HepG2 (cell line): Measurements from ENCODE around the gene RERE. TPM values are rescaled to one million over a fixed set of nuclear protein-coding genes. Genes with fewer than 3 reads are reported as not detected.

Experiments used
- ATAC-seq: fragments of 200-7000 bp; cut with Tn5 transposase; 3 replicates; pipeline ENCODE4 v1.9.1; 2020; ENCODE audit warnings: mild to moderate bottlenecking, moderate library complexity
- BruUV-seq: library from RNA; stranded (reverse); fragments of 400-500 nt; replicated peaks from 2 replicates; lab custom pipeline; 2021; lab: Mats Ljungman, UMichigan
- CTCF ChIA-PET: fragments of 300-600 bp; formaldehyde crosslinking; extraction: SDS; loops from one replicate; lab custom pipeline; 2021; ENCODE audit warnings: low total read pairs, inconsistent platforms, low intra/inter-chr PET ratio; lab: Yijun Ruan, JAX
- POLR2A ChIA-PET: fragments of 350-600 bp; sonication (Branson Sonifier 250); formaldehyde crosslinking; loops from one replicate; lab custom pipeline; 2020; ENCODE audit warnings: antibody characterized with exemption, inconsistent platforms; lab: Yijun Ruan, JAX
- DNase-seq: peaks from one replicate; pipeline ENCODE4 v3.0.0-alpha.2; 2015; ENCODE audit warnings: low spot score
- FAIRE-seq: peaks from 3 replicates; lab custom pipeline; 2011; peaks lifted over from hg19 to GRCh38; lab: Jason Lieb, UNC
- H2AFZ ChIP-seq: one replicate; pipeline ENCODE4 v1.6.1; 2011; ENCODE audit warnings: low read length, inconsistent platforms
- H3K27ac ChIP-seq: fragments of 300-600 bp; 3 replicates; pipeline ENCODE4 v1.8.0; 2011; ENCODE audit warnings: mixed run types, mild to moderate bottlenecking, mixed read lengths, low read length, inconsistent platforms; ENCODE audit not compliant: insufficient read depth; ENCODE audit errors: extremely low read length
- H3K27me3 ChIP-seq, 2 experiments: fragments of 200-600 bp in 1 of 2; 2 replicates in 1 of 2; 3 replicates in 1 of 2; pipeline versions ENCODE4 v1.6.0 to v1.8.0; 2011; ENCODE audit warnings: low read length in 2 of 2, mild to moderate bottlenecking in 2 of 2, moderate library complexity in 2 of 2, inconsistent platforms in 1 of 2; ENCODE audit not compliant: insufficient read depth in 2 of 2, control insufficient read depth in 1 of 2
- H3K36me3 ChIP-seq, 2 experiments: fragments of 200-600 bp in 1 of 2; replicated peaks in 1 of 2; 2 replicates in 1 of 2; 3 replicates in 1 of 2; pipeline versions ENCODE4 v1.5.1 to v1.8.0; 2011; ENCODE audit warnings: low read length in 2 of 2, inconsistent platforms in 1 of 2; ENCODE audit not compliant: insufficient read depth in 2 of 2, control insufficient read depth in 1 of 2
- H3K4me1 ChIP-seq: 2 replicates; pipeline ENCODE4 v1.5.1; 2012; ENCODE audit warnings: low read length, inconsistent platforms; ENCODE audit not compliant: insufficient read depth
- H3K4me2 ChIP-seq: 2 replicates; pipeline ENCODE4 v1.6.0; 2011; ENCODE audit warnings: low read depth, low read length, inconsistent platforms
- H3K4me3 ChIP-seq, 3 experiments: fragments of 200-600 bp in 1 of 3; sonication (generic), shearing (Covaris generic) in 1 of 3; replicated peaks in 1 of 3; 2 replicates each; pipeline ENCODE4 v1.5.1; 2011 to 2016; ENCODE audit warnings: low read length in 3 of 3, inconsistent platforms in 2 of 3, low read depth in 2 of 3, mild to moderate bottlenecking in 2 of 3, control low read depth in 1 of 3, mixed read lengths in 1 of 3; ENCODE audit not compliant: insufficient read depth in 1 of 3
- H3K79me2 ChIP-seq: one replicate; pipeline ENCODE4 v1.6.1; 2011; ENCODE audit warnings: low read length, inconsistent platforms; ENCODE audit not compliant: insufficient read depth
- H3K9ac ChIP-seq: 2 replicates; pipeline ENCODE4 v1.6.0; 2011; ENCODE audit warnings: mild to moderate bottlenecking, low read depth, low read length, inconsistent platforms; ENCODE audit not compliant: insufficient read depth
- H3K9me3 ChIP-seq: 2 replicates; pipeline ENCODE4 v1.5.1; 2012; ENCODE audit warnings: mild to moderate bottlenecking, low read length
- H4K20me1 ChIP-seq: 2 replicates; pipeline ENCODE4 v1.6.0; 2011; ENCODE audit warnings: inconsistent platforms, mild to moderate bottlenecking, low read length, moderate library complexity; ENCODE audit not compliant: insufficient read depth
- ARNT ChIP-seq: fragments of 450-650 bp; IDR thresholded peaks from 2 replicates; pipeline ENCODE4 v1.6.1; 2017
- ATF6 ChIP-seq: sonication (generic); formaldehyde crosslinking; conservative IDR thresholded peaks from 2 replicates; pipeline ENCODE4 v1.4.0; 2020; ENCODE audit warnings: missing genetic modification reagents
- FOSL1 ChIP-seq: sonication (generic); formaldehyde crosslinking; IDR thresholded peaks from 2 replicates; pipeline ENCODE4 v1.9.0; 2021; ENCODE audit warnings: missing genetic modification reagents, borderline replicate concordance
- GATAD1 ChIP-seq: IDR thresholded peaks from 2 replicates; pipeline ENCODE4 v1.6.1; 2016; ENCODE audit warnings: missing genetic modification reagents, missing compliant biosample characterization
- NCOA1 ChIP-seq: sonication (generic); formaldehyde crosslinking; IDR thresholded peaks from 2 replicates; pipeline ENCODE4 v1.9.0; 2021; ENCODE audit warnings: missing genetic modification reagents
- RFXANK ChIP-seq: IDR thresholded peaks from 2 replicates; pipeline ENCODE4 v1.6.1; 2016
- RFXAP ChIP-seq: sonication (generic); formaldehyde crosslinking; IDR thresholded peaks from 2 replicates; pipeline ENCODE4 v1.4.0; 2020; ENCODE audit warnings: missing genetic modification reagents, borderline replicate concordance
- STAG1 ChIP-seq: sonication (generic); formaldehyde crosslinking; IDR thresholded peaks from 2 replicates; pipeline ENCODE4 v1.4.0; 2020; ENCODE audit warnings: missing genetic modification reagents
- WIZ ChIP-seq: sonication (generic); formaldehyde crosslinking; IDR thresholded peaks from 2 replicates; pipeline ENCODE4 v1.5.1; 2020; ENCODE audit warnings: mild to moderate bottlenecking, missing genetic modification reagents
- XRCC5 ChIP-seq: fragments of 200-400 bp; formaldehyde crosslinking; optimal IDR thresholded peaks from 2 replicates; pipeline ENCODE3; 2017; ENCODE audit warnings: mild to moderate bottlenecking, low read length
- ZBTB37 ChIP-seq: sonication (generic); formaldehyde crosslinking; IDR thresholded peaks from 2 replicates; pipeline ENCODE4 v1.4.0; 2020; ENCODE audit warnings: mild to moderate bottlenecking, missing genetic modification reagents
- ZNF101 ChIP-seq: sonication (generic); formaldehyde crosslinking; IDR thresholded peaks from 2 replicates; pipeline ENCODE4 v1.4.0; 2020; ENCODE audit warnings: mild to moderate bottlenecking, low read depth, missing genetic modification reagents, borderline replicate concordance
- ZNF816 ChIP-seq: sonication (generic); formaldehyde crosslinking; IDR thresholded peaks from 2 replicates; pipeline ENCODE4 v1.8.0; 2022; ENCODE audit warnings: missing genetic modification reagents, mild to moderate bottlenecking, borderline replicate concordance
- ZNF878 ChIP-seq: sonication (generic); formaldehyde crosslinking; IDR thresholded peaks from 2 replicates; pipeline ENCODE4 v1.8.1; 2023; ENCODE audit warnings: mild to moderate bottlenecking, missing genetic modification reagents, moderate library complexity
- ZSCAN30 ChIP-seq: sonication (generic); formaldehyde crosslinking; IDR thresholded peaks from 2 replicates; pipeline ENCODE4 v1.5.0; 2020; ENCODE audit warnings: mild to moderate bottlenecking, missing genetic modification reagents
- WGBS: methylation state at CpG from one replicate; pipeline ENCODE4 v1.1.6; 2017; ENCODE audit warnings: low lambda C conversion rate; 5-methylcytosine and 5-hydroxymethylcytosine counted together
- in situ Hi-C: cut with HindIII; loops from 2 replicates; pipeline ENCODE4 v1.10.0; 2017; ENCODE audit warnings: low pct_unique_long_range_greater_than_20kb; ENCODE audit not compliant: extremely low pct_ligation_motif_present
- intact Hi-C: fragments of 100-400 bp; cut with micrococcal nuclease; formaldehyde crosslinking; loops from one replicate; pipeline ENCODE4 v1.10.0; 2022; ENCODE audit not compliant: unreplicated experiment
- polyA plus RNA-seq, 8 experiments: library from polyadenylated mRNA; depleted of rRNA in 3 of 8; stranded (reverse) in 7 of 8; unstranded in 1 of 8; fragments of >200 nt; fragmentation: Illumina TruSeq in 4 of 8; extraction: Trizol in 4 of 8; gene quantifications; 2 replicates each; pipeline versions ENCODE4 v1.2.1 to v1.2.3, GENCODE V29; 2011 to 2016; ENCODE audit warnings: low read depth in 4 of 8, missing spikeins in 1 of 8, mixed read lengths in 1 of 8; ENCODE audit not compliant: insufficient read depth in 1 of 8
- total RNA-seq, 5 experiments: library from RNA; depleted of rRNA; stranded (reverse); fragments of >200 nt; fragmentation: Illumina TruSeq; extraction: Trizol; gene quantifications; 2 replicates each; pipeline ENCODE4 v1.2.3, GENCODE V29; 2016; ENCODE audit warnings: low read depth in 1 of 5
- TF ChIP-seq, protein P1 (sequence below): sonication (generic); formaldehyde crosslinking; IDR thresholded peaks from 2 replicates; pipeline ENCODE4 v1.4.0; 2020; ENCODE audit warnings: low read depth, mild to moderate bottlenecking, missing genetic modification reagents
- TF ChIP-seq, protein P2 (sequence below): sonication (generic); formaldehyde crosslinking; IDR thresholded peaks from 2 replicates; pipeline ENCODE4 v1.5.0; 2020; ENCODE audit warnings: mild to moderate bottlenecking, missing genetic modification reagents

RERE gene
- total and polyA plus RNA-seq, 2 of the 13 experiments (the other 11 are each of a cell fraction or from before 2014, with no cell fraction given), result 18.3 to 21.9 TPM

DNA sequence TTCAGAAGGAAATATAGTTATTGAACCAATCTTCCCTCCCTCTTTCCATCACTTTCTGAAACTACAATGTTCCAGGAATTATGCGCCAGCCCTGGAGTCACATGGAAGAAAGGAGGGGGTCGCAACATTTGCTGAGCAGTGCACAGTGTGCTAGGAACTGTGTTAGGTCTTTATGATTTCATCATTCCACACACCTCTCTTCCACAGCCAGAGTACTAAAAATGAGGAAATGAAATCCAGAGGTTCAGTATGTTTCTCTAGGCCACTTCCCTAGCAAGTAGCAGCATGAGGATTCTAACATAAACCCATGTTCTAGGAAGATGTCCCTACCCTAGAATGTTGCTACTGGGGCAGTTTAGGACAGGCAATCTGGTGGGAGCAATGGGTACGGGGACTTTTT, 341.4 kb downstream of the RERE start:
- intact Hi-C loops (no loop called here), in situ Hi-C loops (no loop called here)
- no peak overlapping the region for H2AFZ ChIP-seq
- no peak overlapping the region for H3K27ac ChIP-seq
- DNase-seq (no peak), ATAC-seq (no peak), FAIRE-seq (no peak)
- no peaks in the 10 kb centered on the region for H3K9me3 ChIP-seq
- no peak overlapping the region for H3K4me3 ChIP-seq
- no peaks in the 10 kb centered on the region for H3K27me3 ChIP-seq
- peaks cover 56% of the 10 kb centered on the region for H3K4me1 ChIP-seq
- BruUV-seq, result no TSS peak
- no peak overlapping the region for H3K9ac ChIP-seq
- ChIA-PET CTCF (no interaction called here), POLR2A (no interaction called here)
- H3K79me2 ChIP-seq, result peaks cover 24% of the 10 kb centered on the region
- no peak overlapping the region for H3K4me2 ChIP-seq
- WGBS, result 98% methylated on average over 3 of the region's 3 CpGs
- peaks cover 1 to 11% of the 10 kb centered on the region in 2 experiments; a peak in 3 of 5 replicates for H3K36me3 ChIP-seq
- H4K20me1 ChIP-seq, result peaks cover 51% of the 10 kb centered on the region
- no peak for TF ChIP-seq ZBTB37 (CRISPR knock-in tag)
- no peak for TF ChIP-seq ZNF101 (CRISPR knock-in tag)
- no peak for TF ChIP-seq ZSCAN30 (CRISPR knock-in tag)
- TF ChIP-seq ZNF878 (CRISPR knock-in tag), result no peak
- no peak for TF ChIP-seq GATAD1
- no peak for TF ChIP-seq ZNF816 (CRISPR knock-in tag)
- no peak for TF ChIP-seq NCOA1 (CRISPR knock-in tag)
- no peak for TF ChIP-seq ARNT
- TF ChIP-seq WIZ (CRISPR knock-in tag), result no peak
- TF ChIP-seq, protein P1, sequence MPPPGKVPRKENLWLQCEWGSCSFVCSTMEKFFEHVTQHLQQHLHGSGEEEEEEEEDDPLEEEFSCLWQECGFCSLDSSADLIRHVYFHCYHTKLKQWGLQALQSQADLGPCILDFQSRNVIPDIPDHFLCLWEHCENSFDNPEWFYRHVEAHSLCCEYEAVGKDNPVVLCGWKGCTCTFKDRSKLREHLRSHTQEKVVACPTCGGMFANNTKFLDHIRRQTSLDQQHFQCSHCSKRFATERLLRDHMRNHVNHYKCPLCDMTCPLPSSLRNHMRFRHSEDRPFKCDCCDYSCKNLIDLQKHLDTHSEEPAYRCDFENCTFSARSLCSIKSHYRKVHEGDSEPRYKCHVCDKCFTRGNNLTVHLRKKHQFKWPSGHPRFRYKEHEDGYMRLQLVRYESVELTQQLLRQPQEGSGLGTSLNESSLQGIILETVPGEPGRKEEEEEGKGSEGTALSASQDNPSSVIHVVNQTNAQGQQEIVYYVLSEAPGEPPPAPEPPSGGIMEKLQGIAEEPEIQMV (CRISPR knock-in tag), result no peak
- TF ChIP-seq XRCC5, result no peak
- TF ChIP-seq RFXANK (CRISPR knock-in tag), result no peak
- TF ChIP-seq, protein P2, sequence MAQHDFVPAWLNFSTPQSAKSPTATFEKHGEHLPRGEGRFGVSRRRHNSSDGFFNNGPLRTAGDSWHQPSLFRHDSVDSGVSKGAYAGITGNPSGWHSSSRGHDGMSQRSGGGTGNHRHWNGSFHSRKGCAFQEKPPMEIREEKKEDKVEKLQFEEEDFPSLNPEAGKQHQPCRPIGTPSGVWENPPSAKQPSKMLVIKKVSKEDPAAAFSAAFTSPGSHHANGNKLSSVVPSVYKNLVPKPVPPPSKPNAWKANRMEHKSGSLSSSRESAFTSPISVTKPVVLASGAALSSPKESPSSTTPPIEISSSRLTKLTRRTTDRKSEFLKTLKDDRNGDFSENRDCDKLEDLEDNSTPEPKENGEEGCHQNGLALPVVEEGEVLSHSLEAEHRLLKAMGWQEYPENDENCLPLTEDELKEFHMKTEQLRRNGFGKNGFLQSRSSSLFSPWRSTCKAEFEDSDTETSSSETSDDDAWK, result no peak
- TF ChIP-seq STAG1 (CRISPR knock-in tag), result no peak
- TF ChIP-seq ATF6, result no peak
- TF ChIP-seq FOSL1 (CRISPR knock-in tag), result no peak
- TF ChIP-seq RFXAP (CRISPR knock-in tag), result no peak
